Neutrophil (primary cell): ENCODE results near the gene SLC26A2.

ENCODE experiments used
- H3K27ac ChIP-seq: fragments of 200-600 bp; sonication (generic); 2 replicates; pipeline ENCODE4 v1.5.1; 2016; ENCODE audit warnings: mild to moderate bottlenecking, moderate library complexity
- H3K27me3 ChIP-seq: fragments of 200-600 bp; sonication (generic); 2 replicates; pipeline ENCODE4 v1.6.0; 2016; ENCODE audit warnings: mild to moderate bottlenecking
- H3K36me3 ChIP-seq: fragments of 200-600 bp; sonication (generic); 2 replicates; pipeline ENCODE4 v1.5.1; 2017
- H3K4me1 ChIP-seq, 2 experiments: fragments of 200-600 bp in 1 of 2; sonication (generic) in 1 of 2; 1 replicate in 1 of 2; 2 replicates in 1 of 2; pipeline versions ENCODE4 v1.5.1 to v1.6.1; 2013 to 2016; ENCODE audit warnings: low read depth in 1 of 2, low read length in 1 of 2, mild to moderate bottlenecking in 1 of 2, moderate library complexity in 1 of 2; ENCODE audit not compliant: control insufficient read depth in 1 of 2, insufficient read depth in 1 of 2
- H3K4me3 ChIP-seq, 2 experiments: fragments of 200-600 bp in 1 of 2; sonication (generic) in 1 of 2; 1 replicate in 1 of 2; 2 replicates in 1 of 2; pipeline ENCODE4 v1.5.1; 2013 to 2016; ENCODE audit warnings: low read depth in 1 of 2, low read length in 1 of 2, mild to moderate bottlenecking in 1 of 2, moderate library complexity in 1 of 2
- H3K9me3 ChIP-seq: fragments of 200-600 bp; sonication (generic); 2 replicates; pipeline ENCODE4 v1.5.1; 2016
- TF ChIP-seq, protein P1 (sequence below): fragments of 200-600 bp; sonication (generic); IDR thresholded peaks from 2 replicates; pipeline ENCODE4 v1.5.1; 2016; ENCODE audit warnings: antibody characterized with exemption

The SLC26A2 gene

DNA sequence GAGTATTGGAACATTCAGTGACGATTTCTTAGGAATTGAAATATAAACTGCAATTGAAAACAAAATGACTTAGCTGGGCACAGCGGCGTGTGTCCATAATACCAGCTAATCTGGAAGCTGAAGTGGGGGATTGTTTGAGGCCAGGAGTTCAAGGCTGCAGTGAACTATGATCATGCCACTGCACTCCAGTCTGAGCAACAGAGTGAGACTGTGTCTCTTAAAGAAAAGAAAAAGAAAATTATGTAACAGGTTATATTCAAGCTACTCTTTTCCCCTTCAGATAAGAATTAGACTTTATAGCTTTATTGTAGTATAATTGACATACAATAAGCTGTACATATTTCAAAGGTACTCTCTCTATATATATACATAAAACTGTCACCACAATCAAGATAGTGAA, 6.4 kb downstream of the SLC26A2 start:
- no peak overlapping the region for H3K27ac ChIP-seq
- no peaks in the 10 kb centered on the region for H3K9me3 ChIP-seq
- H3K27me3 ChIP-seq = no peaks in the 10 kb centered on the region
- TF ChIP-seq, protein P1, sequence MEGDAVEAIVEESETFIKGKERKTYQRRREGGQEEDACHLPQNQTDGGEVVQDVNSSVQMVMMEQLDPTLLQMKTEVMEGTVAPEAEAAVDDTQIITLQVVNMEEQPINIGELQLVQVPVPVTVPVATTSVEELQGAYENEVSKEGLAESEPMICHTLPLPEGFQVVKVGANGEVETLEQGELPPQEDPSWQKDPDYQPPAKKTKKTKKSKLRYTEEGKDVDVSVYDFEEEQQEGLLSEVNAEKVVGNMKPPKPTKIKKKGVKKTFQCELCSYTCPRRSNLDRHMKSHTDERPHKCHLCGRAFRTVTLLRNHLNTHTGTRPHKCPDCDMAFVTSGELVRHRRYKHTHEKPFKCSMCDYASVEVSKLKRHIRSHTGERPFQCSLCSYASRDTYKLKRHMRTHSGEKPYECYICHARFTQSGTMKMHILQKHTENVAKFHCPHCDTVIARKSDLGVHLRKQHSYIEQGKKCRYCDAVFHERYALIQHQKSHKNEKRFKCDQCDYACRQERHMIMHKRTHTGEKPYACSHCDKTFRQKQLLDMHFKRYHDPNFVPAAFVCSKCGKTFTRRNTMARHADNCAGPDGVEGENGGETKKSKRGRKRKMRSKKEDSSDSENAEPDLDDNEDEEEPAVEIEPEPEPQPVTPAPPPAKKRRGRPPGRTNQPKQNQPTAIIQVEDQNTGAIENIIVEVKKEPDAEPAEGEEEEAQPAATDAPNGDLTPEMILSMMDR = no peak
- no peak overlapping the region for H3K4me3 ChIP-seq
- H3K36me3 ChIP-seq = no peaks in the 10 kb centered on the region
- no peaks in the 10 kb centered on the region for H3K4me1 ChIP-seq

DNA sequence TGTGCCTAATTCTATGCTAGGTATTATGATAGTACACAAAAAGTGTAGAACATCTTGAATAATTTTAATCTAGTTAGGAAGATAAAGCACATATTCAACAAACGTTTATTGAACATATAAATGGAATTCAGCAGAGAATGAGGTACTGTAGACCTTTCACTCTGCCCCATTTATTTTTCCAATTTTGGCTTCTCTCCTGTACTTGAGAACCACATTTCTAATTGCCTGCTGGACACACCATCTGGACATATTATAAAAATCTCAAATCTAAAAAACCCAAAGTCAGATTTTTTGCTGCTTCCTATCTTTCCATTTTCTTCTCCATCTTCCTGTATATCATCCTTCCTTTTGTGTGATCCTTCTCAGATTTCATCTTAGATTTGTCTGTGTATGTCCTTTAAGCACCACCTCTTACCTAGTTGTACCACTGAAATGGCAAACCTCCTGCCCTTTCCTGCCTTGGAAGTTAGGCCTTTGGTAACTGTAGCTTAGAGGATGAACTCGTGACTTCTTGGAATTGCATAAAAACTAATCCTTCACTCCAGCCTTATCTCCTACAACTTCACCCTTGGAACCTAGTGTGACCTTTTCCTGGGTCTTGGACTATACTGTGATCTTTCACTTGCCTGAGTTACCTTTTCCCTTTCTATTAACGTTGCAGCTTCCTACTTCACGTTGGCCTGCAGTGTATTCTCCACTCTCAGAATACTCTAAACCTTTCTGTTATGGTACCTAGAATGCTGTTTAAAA, 8.8 kb downstream of the SLC26A2 start:
- H3K9me3 ChIP-seq = no peaks in the 10 kb centered on the region
- no peaks in the 10 kb centered on the region for H3K4me1 ChIP-seq
- H3K4me3 ChIP-seq = no peak overlapping the region
- no peaks in the 10 kb centered on the region for H3K36me3 ChIP-seq
- TF ChIP-seq, protein P1 = no peak
- H3K27me3 ChIP-seq = no peaks in the 10 kb centered on the region
- no peak overlapping the region for H3K27ac ChIP-seq

DNA sequence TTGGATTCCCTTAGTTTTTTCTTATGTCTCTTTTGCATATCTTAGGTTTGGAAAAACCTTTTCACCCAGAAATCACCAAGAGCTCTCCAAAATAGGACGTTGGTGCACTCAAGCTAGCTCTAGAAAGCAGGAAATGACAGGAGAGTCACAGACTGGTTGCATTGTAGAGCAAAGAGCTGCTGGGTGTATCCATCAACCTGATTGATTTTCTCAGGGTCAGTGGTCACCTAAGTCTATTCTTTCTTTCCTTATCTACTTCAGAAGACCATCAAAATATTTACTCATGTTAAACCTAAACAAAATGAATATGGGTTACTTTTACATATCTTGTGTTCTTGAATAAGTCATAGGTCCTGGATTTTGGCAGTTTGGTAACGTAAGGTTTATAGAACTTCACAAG, 14.9 kb downstream of the SLC26A2 start:
- Histone ChIP-seq H3K36me3 (peaks cover 15% of the 10 kb centered on the region), H3K27ac (no peak overlapping the region), H3K4me3 (no peak overlapping the region), H3K4me1 (no peaks in the 10 kb centered on the region), H3K27me3 (no peaks in the 10 kb centered on the region), H3K9me3 (no peaks in the 10 kb centered on the region)
- TF ChIP-seq, protein P1 = no peak

DNA sequence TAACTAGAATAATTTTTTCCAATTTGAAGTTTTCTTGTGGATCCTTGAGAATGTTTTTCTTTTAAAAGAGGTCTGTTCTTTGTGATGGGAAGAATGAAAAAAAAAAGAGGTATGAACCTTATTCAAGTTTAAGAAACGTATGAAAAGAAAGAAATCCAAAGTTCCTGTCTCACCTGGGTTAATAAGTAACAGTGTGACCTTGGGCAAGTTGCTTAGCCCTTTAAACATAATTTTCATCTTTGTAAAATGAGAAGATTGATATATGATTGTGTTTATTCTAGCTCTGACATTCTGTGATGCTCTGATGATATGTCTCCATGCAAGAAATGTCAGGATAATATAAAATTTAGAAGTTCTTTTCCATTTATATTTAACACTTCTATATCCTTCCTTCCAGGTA, 19.3 kb downstream of the SLC26A2 start:
- no peaks in the 10 kb centered on the region for H3K27me3 ChIP-seq
- H3K36me3 ChIP-seq = peaks cover 29% of the 10 kb centered on the region
- TF ChIP-seq, protein P1 = no peak
- H3K4me1 ChIP-seq = no peaks in the 10 kb centered on the region
- H3K27ac ChIP-seq = no peak overlapping the region
- no peak overlapping the region for H3K4me3 ChIP-seq
- no peaks in the 10 kb centered on the region for H3K9me3 ChIP-seq

DNA sequence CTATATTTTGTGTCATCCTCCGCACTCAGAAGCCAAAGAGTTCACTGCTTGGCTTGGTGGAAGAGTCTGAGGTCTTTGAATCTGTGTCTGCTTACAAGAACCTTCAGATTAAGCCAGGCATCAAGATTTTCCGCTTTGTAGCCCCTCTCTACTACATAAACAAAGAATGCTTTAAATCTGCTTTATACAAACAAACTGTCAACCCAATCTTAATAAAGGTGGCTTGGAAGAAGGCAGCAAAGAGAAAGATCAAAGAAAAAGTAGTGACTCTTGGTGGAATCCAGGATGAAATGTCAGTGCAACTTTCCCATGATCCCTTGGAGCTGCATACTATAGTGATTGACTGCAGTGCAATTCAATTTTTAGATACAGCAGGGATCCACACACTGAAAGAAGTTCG, 20.6 kb downstream of the SLC26A2 start:
- Histone ChIP-seq H3K27me3 (no peaks in the 10 kb centered on the region), H3K36me3 (peaks cover 29% of the 10 kb centered on the region), H3K4me3 (no peak overlapping the region), H3K4me1 (no peaks in the 10 kb centered on the region), H3K27ac (no peak overlapping the region), H3K9me3 (no peaks in the 10 kb centered on the region)
- TF ChIP-seq, protein P1 = no peak
